Sigmoid colon (tissue), 4 donors: Measurements from ENCODE around the gene TWNK.

Experiments
- CTCF ChIP-seq, 4 experiments: fragments of 450-650 bp in 3 of 4; fragments of 200-600 bp in 1 of 4; IDR thresholded peaks; one replicate each; pipeline ENCODE4 v1.5.1; 2016 to 2019; ENCODE audit warnings: antibody characterized with exemption in 4 of 4, mild to moderate bottlenecking in 3 of 4, moderate library complexity in 2 of 4
- EP300 ChIP-seq, 4 donors: sonication (generic); formaldehyde crosslinking; IDR thresholded peaks; one replicate each; pipeline ENCODE4 v1.6.1; 2017; ENCODE audit warnings: antibody characterized with exemption in 4 of 4

- TF ChIP-seq CTCF (IDR thresholded peaks at IDR 0.05) (peak; percentile 96 to 97 (median 96)), EP300 (IDR thresholded peaks at IDR 0.05) (no peak)
Observed at GRCh38 chr10:100998991-100999741, 11.8 kb downstream of the TWNK start.
